C4-2B (cell line): Measurements from ENCODE around the gene USP7.

Source experiments
- ZFX ChIP-seq: fragments of 450-650 bp; IDR thresholded peaks from 2 replicates; pipeline ENCODE4 v1.6.1; 2017
- TF ChIP-seq, protein P1 (sequence below): fragments of 450-650 bp; conservative IDR thresholded peaks from 2 replicates; pipeline ENCODE4 v1.5.1; 2017; ENCODE audit warnings: mild to moderate bottlenecking

DNA sequence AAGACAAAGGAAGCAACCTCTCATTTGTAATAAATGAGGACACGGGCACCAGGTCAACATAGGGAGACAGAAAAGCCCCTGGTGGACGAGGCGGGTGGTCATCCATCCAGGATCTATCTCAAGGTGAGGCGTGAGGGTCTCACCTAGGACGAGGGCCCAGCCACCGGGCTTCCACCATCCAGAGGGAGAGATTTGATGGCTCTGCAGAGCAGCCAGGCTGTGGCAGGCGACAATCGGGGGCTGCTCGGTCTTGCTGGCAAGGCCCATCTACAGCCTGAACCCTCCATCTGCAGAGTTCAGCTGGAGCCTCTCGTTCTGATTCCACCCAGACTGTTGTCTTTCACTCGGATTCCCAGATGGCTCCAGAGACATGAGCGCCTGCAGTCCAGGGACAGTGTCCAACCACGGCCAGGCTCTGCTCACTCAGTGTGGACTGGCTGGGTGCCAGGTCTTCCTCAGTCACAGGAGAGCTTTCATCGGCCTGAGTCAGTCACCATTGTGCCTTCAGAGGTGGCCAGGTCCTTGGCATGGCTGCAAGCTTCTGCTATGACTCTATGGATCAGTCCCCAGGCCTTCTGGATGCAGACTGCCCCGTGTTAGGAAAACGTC, 75.7 kb downstream of the USP7 start:
- TF ChIP-seq, protein P1, sequence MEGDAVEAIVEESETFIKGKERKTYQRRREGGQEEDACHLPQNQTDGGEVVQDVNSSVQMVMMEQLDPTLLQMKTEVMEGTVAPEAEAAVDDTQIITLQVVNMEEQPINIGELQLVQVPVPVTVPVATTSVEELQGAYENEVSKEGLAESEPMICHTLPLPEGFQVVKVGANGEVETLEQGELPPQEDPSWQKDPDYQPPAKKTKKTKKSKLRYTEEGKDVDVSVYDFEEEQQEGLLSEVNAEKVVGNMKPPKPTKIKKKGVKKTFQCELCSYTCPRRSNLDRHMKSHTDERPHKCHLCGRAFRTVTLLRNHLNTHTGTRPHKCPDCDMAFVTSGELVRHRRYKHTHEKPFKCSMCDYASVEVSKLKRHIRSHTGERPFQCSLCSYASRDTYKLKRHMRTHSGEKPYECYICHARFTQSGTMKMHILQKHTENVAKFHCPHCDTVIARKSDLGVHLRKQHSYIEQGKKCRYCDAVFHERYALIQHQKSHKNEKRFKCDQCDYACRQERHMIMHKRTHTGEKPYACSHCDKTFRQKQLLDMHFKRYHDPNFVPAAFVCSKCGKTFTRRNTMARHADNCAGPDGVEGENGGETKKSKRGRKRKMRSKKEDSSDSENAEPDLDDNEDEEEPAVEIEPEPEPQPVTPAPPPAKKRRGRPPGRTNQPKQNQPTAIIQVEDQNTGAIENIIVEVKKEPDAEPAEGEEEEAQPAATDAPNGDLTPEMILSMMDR: no peak
- TF ChIP-seq ZFX: no peak
